ENCODE measurements around the gene PLA2R1.

DNA sequence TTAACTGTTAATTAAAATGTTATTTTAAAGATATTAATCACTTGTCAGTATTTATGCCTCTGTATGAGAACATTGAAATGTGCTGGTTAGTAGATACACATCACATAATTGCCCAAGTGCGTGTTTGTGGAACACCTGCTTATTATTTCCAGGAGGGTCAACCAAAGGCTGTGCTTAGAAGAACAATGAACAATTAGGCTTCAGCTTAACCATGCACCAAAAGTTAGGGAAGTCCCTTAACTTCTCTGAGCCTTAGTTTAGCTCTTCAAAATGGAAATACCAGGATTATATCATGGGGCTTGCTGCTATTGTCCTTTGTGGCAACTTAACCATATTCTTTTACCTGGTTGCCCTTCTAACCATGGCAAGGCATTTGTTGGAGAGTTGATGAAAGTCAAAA lies 43.0 kb upstream of the PLA2R1 start:
- TF ChIP-seq, protein P1, sequence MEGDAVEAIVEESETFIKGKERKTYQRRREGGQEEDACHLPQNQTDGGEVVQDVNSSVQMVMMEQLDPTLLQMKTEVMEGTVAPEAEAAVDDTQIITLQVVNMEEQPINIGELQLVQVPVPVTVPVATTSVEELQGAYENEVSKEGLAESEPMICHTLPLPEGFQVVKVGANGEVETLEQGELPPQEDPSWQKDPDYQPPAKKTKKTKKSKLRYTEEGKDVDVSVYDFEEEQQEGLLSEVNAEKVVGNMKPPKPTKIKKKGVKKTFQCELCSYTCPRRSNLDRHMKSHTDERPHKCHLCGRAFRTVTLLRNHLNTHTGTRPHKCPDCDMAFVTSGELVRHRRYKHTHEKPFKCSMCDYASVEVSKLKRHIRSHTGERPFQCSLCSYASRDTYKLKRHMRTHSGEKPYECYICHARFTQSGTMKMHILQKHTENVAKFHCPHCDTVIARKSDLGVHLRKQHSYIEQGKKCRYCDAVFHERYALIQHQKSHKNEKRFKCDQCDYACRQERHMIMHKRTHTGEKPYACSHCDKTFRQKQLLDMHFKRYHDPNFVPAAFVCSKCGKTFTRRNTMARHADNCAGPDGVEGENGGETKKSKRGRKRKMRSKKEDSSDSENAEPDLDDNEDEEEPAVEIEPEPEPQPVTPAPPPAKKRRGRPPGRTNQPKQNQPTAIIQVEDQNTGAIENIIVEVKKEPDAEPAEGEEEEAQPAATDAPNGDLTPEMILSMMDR (IDR thresholded peaks at IDR 0.05; ENCODE audit: poor library complexity, severe bottlenecking): no peak
- TF ChIP-seq EZH2 (IDR thresholded peaks at IDR 0.05; ENCODE audit: borderline replicate concordance, insufficient read depth, low read length, poor library complexity, severe bottlenecking) (no peak), POLR2AphosphoS5 (IDR thresholded peaks at IDR 0.05) (no peak)

Measured in neural cell (in vitro differentiated cells).